Amniotic epithelial cell (primary cell): ENCODE data around the gene TXNRD1.
"Not testable (repeated sequence)": the region's sequence is repeated elsewhere in the genome, so short reads cannot be mapped to it uniquely, and the experiment has no call there.

Experiments used
- DNase-seq: peaks from one replicate; pipeline ENCODE4 v3.0.0-alpha.2; 2010; ENCODE audit warnings: low read depth

The TXNRD1 gene

GRCh38 chr12:104237930-104238329 is 22.4 kb downstream of the TXNRD1 start:
- DNase-seq, result no peak

- DNase-seq, result no peak
These were observed 27.1 kb downstream of the TXNRD1 start for GRCh38 chr12:104242546-104243206.

GRCh38 chr12:104243551-104243950 is 28.0 kb downstream of the TXNRD1 start:
- DNase-seq, result peak; percentile 54

GRCh38 chr12:104243971-104244370 is 28.4 kb downstream of the TXNRD1 start:
- no peak for DNase-seq

GRCh38 chr12:104247698-104248097 is 32.1 kb downstream of the TXNRD1 start:
- no peak for DNase-seq

GRCh38 chr12:104248444-104248843 is 32.9 kb downstream of the TXNRD1 start:
- DNase-seq, result no peak

GRCh38 chr12:104249017-104249416 is 33.4 kb downstream of the TXNRD1 start:
- no peak for DNase-seq

- no peak for DNase-seq
These were observed 34.3 kb downstream of the TXNRD1 start for GRCh38 chr12:104249898-104250297.

- no peak for DNase-seq
These were observed 35.0 kb downstream of the TXNRD1 start for GRCh38 chr12:104250366-104251125.

- no peak for DNase-seq
These were observed 42.4 kb downstream of the TXNRD1 start for GRCh38 chr12:104257913-104258472.

GRCh38 chr12:104258476-104259067 is 43.0 kb downstream of the TXNRD1 start:
- no peak for DNase-seq

GRCh38 chr12:104263026-104263425 is 47.4 kb downstream of the TXNRD1 start:
- no peak for DNase-seq

GRCh38 chr12:104263580-104264358 is 48.2 kb downstream of the TXNRD1 start:
- peak; percentile 70 for DNase-seq

GRCh38 chr12:104265436-104265835 is 49.9 kb downstream of the TXNRD1 start:
- DNase-seq, result not testable (repeated sequence)

- no peak for DNase-seq
These were observed 57.4 kb downstream of the TXNRD1 start for GRCh38 chr12:104272938-104273337.

GRCh38 chr12:104273503-104273902 is 57.9 kb downstream of the TXNRD1 start:
- no peak for DNase-seq

GRCh38 chr12:104274811-104275210 is 59.2 kb downstream of the TXNRD1 start:
- DNase-seq, result no peak

- DNase-seq, result no peak
These were observed 60.1 kb downstream of the TXNRD1 start for GRCh38 chr12:104275689-104276088.

GRCh38 chr12:104276273-104277131 is 60.9 kb downstream of the TXNRD1 start:
- DNase-seq, result no peak

GRCh38 chr12:104279164-104279563 is 63.6 kb downstream of the TXNRD1 start:
- no peak for DNase-seq

- DNase-seq, result no peak
These were observed 64.5 kb downstream of the TXNRD1 start for GRCh38 chr12:104280111-104280510.
